ENCODE measurements around the gene LUC7L. TPM values are rescaled to one million over a fixed set of nuclear protein-coding genes. Genes with fewer than 3 reads are reported as not detected.

Gene LUC7L
- polyA plus RNA-seq, 2 of the 4 experiments (the other 2 are of a cell fraction) = 51.6 to 67.6 TPM

DNA sequence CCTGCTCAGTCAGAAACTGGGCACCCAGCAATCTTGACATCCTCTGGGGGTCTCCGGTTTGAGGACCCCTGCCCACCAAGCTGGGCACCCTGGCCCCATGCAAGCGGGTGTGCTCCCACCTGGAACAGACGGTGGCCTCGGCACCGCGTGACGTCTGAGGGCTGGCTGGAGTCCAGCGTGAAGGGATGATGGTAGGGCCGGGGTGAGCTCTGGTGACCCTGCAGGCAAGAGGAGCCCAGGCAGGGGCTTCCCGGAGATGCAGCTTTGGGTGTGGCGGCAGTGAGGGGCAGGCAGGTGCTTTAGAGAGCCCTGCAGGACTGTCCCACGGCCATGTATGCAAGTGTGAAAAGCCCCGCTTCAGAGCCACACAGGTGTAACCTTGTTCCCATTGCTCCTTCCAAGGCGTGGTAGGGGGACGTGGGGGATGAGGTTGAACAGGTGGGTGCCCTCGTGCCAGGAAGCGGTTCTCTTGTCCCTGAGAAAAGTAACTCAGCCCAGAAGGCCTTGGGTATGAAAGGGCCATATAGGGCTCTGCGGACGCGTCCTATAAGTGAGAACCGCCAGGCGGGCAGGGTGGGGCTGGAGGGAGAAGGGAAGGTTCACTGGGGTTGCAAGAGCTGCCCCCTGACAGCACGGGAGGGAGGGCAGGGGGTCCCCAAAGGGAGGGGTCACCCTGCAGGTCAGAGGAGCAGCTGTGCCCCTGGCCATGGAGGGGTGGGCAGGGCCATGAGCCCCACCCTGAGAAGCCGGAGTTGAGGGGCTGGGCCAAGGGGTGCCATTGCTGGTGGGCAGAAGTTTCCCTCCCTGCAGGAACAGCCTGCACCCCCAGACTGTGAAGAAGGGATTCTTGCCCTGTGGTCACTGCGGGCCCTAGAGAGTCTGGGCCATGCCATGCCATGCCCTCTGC, 37.3 kb upstream of the LUC7L start:
- no peak overlapping the region for H3K4me3 ChIP-seq
- ChIA-PET CTCF (interaction anchor here (1.2 to 2.5 kb wide), 2 partner anchors 96 to 201 kb away, joined by 3 to 7 read pairs; no protein-coding TSS in a partner anchor), POLR2A (no interaction called here)
- FAIRE-seq = no peak
- no peaks in the 10 kb centered on the region for H3K9me3 ChIP-seq
- no peaks in the 10 kb centered on the region for H3K4me1 ChIP-seq
- no peak for ATAC-seq
- H3K4me2 ChIP-seq = no peak overlapping the region
- TF ChIP-seq MYC (IDR thresholded peaks at IDR 0.05; ENCODE audit: borderline replicate concordance, low read length) (no peak), FOSL2 (IDR thresholded peaks at IDR 0.05) (no peak), FOSL2 (CRISPR knock-in tag; IDR thresholded peaks at IDR 0.05) (no peak), RAD21 (conservative IDR thresholded peaks at IDR 0.05 in 1 of 2, IDR thresholded peaks at IDR 0.05 in 1 of 2) (no peak), SREBF2 (IDR thresholded peaks at IDR 0.05) (no peak), POLR2AphosphoS2 (conservative IDR thresholded peaks at IDR 0.05; ENCODE audit: low read length) (no peak), HDAC2 (IDR thresholded peaks at IDR 0.05) (no peak), ZC3H11A (IDR thresholded peaks at IDR 0.05) (no peak), RCOR1 (IDR thresholded peaks at IDR 0.05; ENCODE audit: low read depth, low read length) (no peak), POLR2A (IDR thresholded peaks at IDR 0.05; ENCODE audit: low read length) (no peak), CBX2 (IDR thresholded peaks at IDR 0.05; ENCODE audit: borderline replicate concordance, low read depth) (no peak), ZNF302 (CRISPR knock-in tag; IDR thresholded peaks at IDR 0.05) (no peak), BHLHE40 (IDR thresholded peaks at IDR 0.05; ENCODE audit: low read depth, low read length) (no peak), PBX3 (IDR thresholded peaks at IDR 0.05) (no peak), SMC3 (IDR thresholded peaks at IDR 0.05) (no peak), EHMT2 (IDR thresholded peaks at IDR 0.05; ENCODE audit: low read depth) (no peak), TP53 (CRISPR knock-in tag; IDR thresholded peaks at IDR 0.05) (no peak), E2F6 (IDR thresholded peaks at IDR 0.05; ENCODE audit: borderline replicate concordance, low read depth) (no peak), CHD4 (IDR thresholded peaks at IDR 0.05; ENCODE audit: borderline replicate concordance) (no peak)
- TF ChIP-seq, protein P1, sequence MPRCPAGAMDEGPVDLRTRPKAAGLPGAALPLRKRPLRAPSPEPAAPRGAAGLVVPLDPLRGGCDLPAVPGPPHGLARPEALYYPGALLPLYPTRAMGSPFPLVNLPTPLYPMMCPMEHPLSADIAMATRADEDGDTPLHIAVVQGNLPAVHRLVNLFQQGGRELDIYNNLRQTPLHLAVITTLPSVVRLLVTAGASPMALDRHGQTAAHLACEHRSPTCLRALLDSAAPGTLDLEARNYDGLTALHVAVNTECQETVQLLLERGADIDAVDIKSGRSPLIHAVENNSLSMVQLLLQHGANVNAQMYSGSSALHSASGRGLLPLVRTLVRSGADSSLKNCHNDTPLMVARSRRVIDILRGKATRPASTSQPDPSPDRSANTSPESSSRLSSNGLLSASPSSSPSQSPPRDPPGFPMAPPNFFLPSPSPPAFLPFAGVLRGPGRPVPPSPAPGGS (IDR thresholded peaks at IDR 0.05) = no peak
- TF ChIP-seq, protein P2, sequence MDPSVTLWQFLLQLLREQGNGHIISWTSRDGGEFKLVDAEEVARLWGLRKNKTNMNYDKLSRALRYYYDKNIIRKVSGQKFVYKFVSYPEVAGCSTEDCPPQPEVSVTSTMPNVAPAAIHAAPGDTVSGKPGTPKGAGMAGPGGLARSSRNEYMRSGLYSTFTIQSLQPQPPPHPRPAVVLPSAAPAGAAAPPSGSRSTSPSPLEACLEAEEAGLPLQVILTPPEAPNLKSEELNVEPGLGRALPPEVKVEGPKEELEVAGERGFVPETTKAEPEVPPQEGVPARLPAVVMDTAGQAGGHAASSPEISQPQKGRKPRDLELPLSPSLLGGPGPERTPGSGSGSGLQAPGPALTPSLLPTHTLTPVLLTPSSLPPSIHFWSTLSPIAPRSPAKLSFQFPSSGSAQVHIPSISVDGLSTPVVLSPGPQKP (IDR thresholded peaks at IDR 0.05; ENCODE audit: low read depth, low read length) = no peak
- WGBS (ENCODE audit: missing lambda C conversion rate) = 87% methylated on average over 20 of the region's 25 CpGs
- no peak overlapping the region for H3K27ac ChIP-seq
- no peak for DNase-seq (ENCODE audit: low read depth in 1 of 2, low spot score in 1 of 2)

- WGBS (ENCODE audit: missing lambda C conversion rate) = 79% methylated on average over 12 of the region's 12 CpGs
- no peaks in the 10 kb centered on the region for H3K9me3 ChIP-seq
- H3K4me2 ChIP-seq = no peak overlapping the region
- H3K27ac ChIP-seq = no peak overlapping the region
- CTCF ChIA-PET = interaction anchor here (1.2 to 2.5 kb wide), 2 partner anchors 96 to 200 kb away, joined by 3 to 7 read pairs; no protein-coding TSS in a partner anchor
- TF ChIP-seq NFE2L2 (conservative IDR thresholded peaks at IDR 0.05; ENCODE audit: low read length) (no peak), ATOH8 (CRISPR knock-in tag; IDR thresholded peaks at IDR 0.05; ENCODE audit: low read depth) (no peak), ZC3H11A (IDR thresholded peaks at IDR 0.05) (no peak), ESRRA (IDR thresholded peaks at IDR 0.05; ENCODE audit: borderline replicate concordance, low read length) (no peak), MYC (IDR thresholded peaks at IDR 0.05; ENCODE audit: borderline replicate concordance, low read length) (no peak), ZFP36 (IDR thresholded peaks at IDR 0.05; ENCODE audit: borderline replicate concordance, partially characterized antibody) (no peak), REST (IDR thresholded peaks at IDR 0.05) (no peak), SREBF2 (IDR thresholded peaks at IDR 0.05) (no peak)
- FAIRE-seq = no peak
- no peaks in the 10 kb centered on the region for H3K4me1 ChIP-seq
- ATAC-seq = no peak; a peak in 1 of 6 replicates
- DNase-seq (ENCODE audit: low read depth in 1 of 2, low spot score in 1 of 2) = no peak
- H3K4me3 ChIP-seq = no peak overlapping the region
- POLR2A ChIA-PET = no interaction called here
Measured at GRCh38 chr16:265711-266110, 36.5 kb upstream of the LUC7L start.
